PC-3 (cell line): ENCODE results near the gene SLC35D1.

Experiments
- EZH2 ChIP-seq: fragments of 300-600 bp; sonication (generic); IDR thresholded peaks from one replicate; pipeline ENCODE4 v1.6.1; 2017; ENCODE audit warnings: antibody characterized with exemption, mild to moderate bottlenecking, low read length; ENCODE audit not compliant: unreplicated experiment
- TF ChIP-seq, protein P1 (sequence below): fragments of 300-600 bp; sonication (generic); conservative IDR thresholded peaks from 2 replicates; pipeline ENCODE4 v1.5.1; 2017; ENCODE audit warnings: antibody characterized with exemption, low read depth, mild to moderate bottlenecking, low read length

DNA sequence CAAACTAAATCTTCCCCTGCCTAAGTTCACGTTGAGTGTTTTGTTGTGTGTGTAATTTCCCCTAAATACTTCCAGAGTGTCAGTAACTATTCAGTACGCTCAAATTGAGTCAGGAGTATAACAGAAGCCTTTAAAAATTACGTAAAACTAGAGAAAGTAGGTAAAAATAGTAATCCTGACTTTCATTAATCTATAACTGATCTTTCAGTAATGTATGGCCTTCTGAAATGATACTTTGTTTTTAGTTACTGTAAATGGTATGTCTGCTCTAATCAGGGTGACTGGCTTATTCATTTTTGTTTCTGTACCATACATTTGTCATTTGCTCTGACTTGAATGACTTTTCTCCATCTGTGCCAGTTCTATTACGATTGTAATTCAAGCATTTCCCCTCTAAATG, 99.7 kb downstream of the SLC35D1 start:
- no peak for TF ChIP-seq EZH2
- TF ChIP-seq, protein P1, sequence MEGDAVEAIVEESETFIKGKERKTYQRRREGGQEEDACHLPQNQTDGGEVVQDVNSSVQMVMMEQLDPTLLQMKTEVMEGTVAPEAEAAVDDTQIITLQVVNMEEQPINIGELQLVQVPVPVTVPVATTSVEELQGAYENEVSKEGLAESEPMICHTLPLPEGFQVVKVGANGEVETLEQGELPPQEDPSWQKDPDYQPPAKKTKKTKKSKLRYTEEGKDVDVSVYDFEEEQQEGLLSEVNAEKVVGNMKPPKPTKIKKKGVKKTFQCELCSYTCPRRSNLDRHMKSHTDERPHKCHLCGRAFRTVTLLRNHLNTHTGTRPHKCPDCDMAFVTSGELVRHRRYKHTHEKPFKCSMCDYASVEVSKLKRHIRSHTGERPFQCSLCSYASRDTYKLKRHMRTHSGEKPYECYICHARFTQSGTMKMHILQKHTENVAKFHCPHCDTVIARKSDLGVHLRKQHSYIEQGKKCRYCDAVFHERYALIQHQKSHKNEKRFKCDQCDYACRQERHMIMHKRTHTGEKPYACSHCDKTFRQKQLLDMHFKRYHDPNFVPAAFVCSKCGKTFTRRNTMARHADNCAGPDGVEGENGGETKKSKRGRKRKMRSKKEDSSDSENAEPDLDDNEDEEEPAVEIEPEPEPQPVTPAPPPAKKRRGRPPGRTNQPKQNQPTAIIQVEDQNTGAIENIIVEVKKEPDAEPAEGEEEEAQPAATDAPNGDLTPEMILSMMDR, result no peak
